GM12878 (cell line): ENCODE data around the gene SIGLEC14. TPM values are rescaled to one million over a fixed set of nuclear protein-coding genes. Genes with fewer than 3 reads are reported as not detected.

Experiments
- BACH1 ChIP-seq: fragments of 450-650 bp; IDR thresholded peaks from 2 replicates; pipeline ENCODE4 v1.6.1; 2017; ENCODE audit warnings: mild to moderate bottlenecking, borderline replicate concordance
- BRCA1 ChIP-seq: IDR thresholded peaks from 2 replicates; pipeline ENCODE4 v1.6.1; 2011; ENCODE audit warnings: low read depth, low read length, improper control_type of control experiment
- CBFB ChIP-seq: IDR thresholded peaks from 2 replicates; pipeline ENCODE4 v1.6.1; 2016; ENCODE audit warnings: antibody characterized with exemption, low read depth
- CEBPB ChIP-seq, 2 experiments: fragments of 150-350 bp in 1 of 2; IDR thresholded peaks; 2 replicates each; pipeline ENCODE4 v1.6.1; 2012 to 2014; ENCODE audit warnings: low read depth in 2 of 2, low read length in 2 of 2, borderline replicate concordance in 1 of 2, inconsistent platforms in 1 of 2
- CHD1 ChIP-seq: IDR thresholded peaks from 2 replicates; pipeline ENCODE4 v1.6.1; 2012; ENCODE audit warnings: low read depth, low read length, improper control_type of control experiment
- CHD4 ChIP-seq: fragments of 200-600 bp; sonication (generic); IDR thresholded peaks from 2 replicates; pipeline ENCODE4 v1.6.1; 2016; ENCODE audit warnings: mild to moderate bottlenecking
- E2F4 ChIP-seq: IDR thresholded peaks from 2 replicates; pipeline ENCODE4 v1.6.1; 2012; ENCODE audit warnings: low read depth, low read length, improper control_type of control experiment
- HDAC2 ChIP-seq: fragments of 200-600 bp; sonication (generic); IDR thresholded peaks from 2 replicates; pipeline ENCODE4 v1.6.1; 2017
- HDAC6 ChIP-seq: fragments of 200-600 bp; sonication (generic); IDR thresholded peaks from one replicate; pipeline ENCODE4 v1.8.0; 2017; ENCODE audit warnings: antibody characterized with exemption; ENCODE audit not compliant: unreplicated experiment
- IRF5 ChIP-seq: fragments of 450-650 bp; IDR thresholded peaks from 2 replicates; pipeline ENCODE4 v1.6.1; 2017; ENCODE audit warnings: borderline replicate concordance
- JUND ChIP-seq: IDR thresholded peaks from 2 replicates; pipeline ENCODE4 v1.6.1; 2012; ENCODE audit warnings: low read depth, mild to moderate bottlenecking, low read length, improper control_type of control experiment, moderate library complexity
- LARP7 ChIP-seq: fragments of 450-650 bp; IDR thresholded peaks from 2 replicates; pipeline ENCODE4 v1.6.1; 2017; ENCODE audit warnings: mild to moderate bottlenecking
- MEF2A ChIP-seq: IDR thresholded peaks from 2 replicates; pipeline ENCODE4 v1.6.1; 2011; ENCODE audit warnings: low read depth, mild to moderate bottlenecking, low read length, moderate library complexity; ENCODE audit not compliant: insufficient read depth
- MEF2B ChIP-seq: fragments of 450-650 bp; IDR thresholded peaks from 2 replicates; pipeline ENCODE4 v1.6.1; 2018; ENCODE audit warnings: mild to moderate bottlenecking, moderate library complexity; ENCODE audit not compliant: partially characterized antibody, poor library complexity, severe bottlenecking
- MTA2 ChIP-seq: fragments of 450-650 bp; IDR thresholded peaks from 2 replicates; pipeline ENCODE4 v1.6.1; 2016; ENCODE audit warnings: low read depth, mild to moderate bottlenecking, moderate library complexity
- MYC ChIP-seq: IDR thresholded peaks from 2 replicates; pipeline ENCODE4 v1.6.1; 2011; ENCODE audit warnings: mild to moderate bottlenecking, low read length, moderate library complexity, inconsistent platforms; ENCODE audit not compliant: insufficient read depth, insufficient replicate concordance, insufficient read length, severe bottlenecking
- NFIC ChIP-seq: IDR thresholded peaks from 2 replicates; pipeline ENCODE4 v1.6.1; 2012; ENCODE audit warnings: low read depth, mild to moderate bottlenecking, inconsistent platforms, low read length, moderate library complexity
- NFXL1 ChIP-seq: fragments of 450-650 bp; IDR thresholded peaks from 2 replicates; pipeline ENCODE4 v1.6.1; 2017; ENCODE audit warnings: antibody characterized with exemption, mild to moderate bottlenecking, borderline replicate concordance
- NFYB ChIP-seq: IDR thresholded peaks from 2 replicates; pipeline ENCODE4 v1.6.1; 2011; ENCODE audit warnings: low read depth, mild to moderate bottlenecking, low read length, improper control_type of control experiment, moderate library complexity; ENCODE audit not compliant: insufficient read depth
- NR2C2 ChIP-seq: IDR thresholded peaks from 2 replicates; pipeline ENCODE4 v1.6.1; 2011; ENCODE audit warnings: borderline replicate concordance, low read depth; ENCODE audit not compliant: control insufficient read depth, insufficient read length
- PAX8 ChIP-seq: fragments of 450-650 bp; IDR thresholded peaks from 2 replicates; pipeline ENCODE4 v1.6.1; 2017; ENCODE audit warnings: mild to moderate bottlenecking, moderate library complexity
- POLR2AphosphoS2 ChIP-seq: IDR thresholded peaks from 2 replicates; pipeline ENCODE4 v1.6.1; 2011; ENCODE audit warnings: low read depth, mild to moderate bottlenecking, low read length, improper control_type of control experiment, moderate library complexity
- RB1 ChIP-seq: fragments of 450-650 bp; formaldehyde crosslinking; IDR thresholded peaks from 2 replicates; pipeline ENCODE4 v1.6.1; 2017; ENCODE audit warnings: mild to moderate bottlenecking, borderline replicate concordance
- RCOR1 ChIP-seq: conservative IDR thresholded peaks from 2 replicates; pipeline ENCODE4 v1.6.1; 2012; ENCODE audit warnings: low read depth, low read length, improper control_type of control experiment
- SIN3A ChIP-seq: IDR thresholded peaks from 2 replicates; pipeline ENCODE4 v1.6.1; 2012; ENCODE audit warnings: low read depth, low read length, improper control_type of control experiment
- STAT1 ChIP-seq: fragments of 450-650 bp; conservative IDR thresholded peaks from 2 replicates; pipeline ENCODE4 v1.6.1; 2014; ENCODE audit warnings: antibody characterized with exemption, mild to moderate bottlenecking
- TBL1XR1 ChIP-seq: IDR thresholded peaks from 2 replicates; pipeline ENCODE4 v1.6.1; 2012; ENCODE audit warnings: low read depth, low read length, improper control_type of control experiment
- WRNIP1 ChIP-seq: IDR thresholded peaks from 2 replicates; pipeline ENCODE4 v1.6.1; 2011; ENCODE audit warnings: low read depth, low read length, improper control_type of control experiment, borderline replicate concordance
- ZBTB33 ChIP-seq: fragments of 450-650 bp; IDR thresholded peaks from 2 replicates; pipeline ENCODE4 v1.6.1; 2017; ENCODE audit warnings: mild to moderate bottlenecking
- ZNF217 ChIP-seq: fragments of 450-650 bp; IDR thresholded peaks from 2 replicates; pipeline ENCODE4 v1.6.1; 2017; ENCODE audit warnings: antibody characterized with exemption, mild to moderate bottlenecking
- ZNF622 ChIP-seq: fragments of 450-650 bp; IDR thresholded peaks from 2 replicates; pipeline ENCODE4 v1.6.1; 2017; ENCODE audit warnings: mild to moderate bottlenecking, inconsistent platforms
- polyA plus RNA-seq, 11 experiments: library from polyadenylated mRNA; depleted of rRNA in 4 of 11; unstranded in 6 of 11; stranded (reverse) in 5 of 11; fragments of >200 nt; fragmentation: Nextera tagmentation in 4 of 11; fragmentation: Illumina TruSeq in 1 of 11; extraction: Ambion mirVana in 4 of 11; extraction: Trizol in 1 of 11; gene quantifications; 1 replicate in 1 of 11; 2 replicates in 10 of 11; pipeline versions ENCODE4 v1.2.1 to v1.2.3, GENCODE V29; 2011 to 2016; ENCODE audit warnings: inconsistent platforms in 2 of 11, missing spikeins in 2 of 11, low read depth in 1 of 11
- total RNA-seq, 4 experiments: library from RNA; depleted of rRNA in 3 of 4; stranded (reverse); fragments of >200 nt in 3 of 4; fragmentation: Illumina TruSeq in 1 of 4; extraction: Trizol in 1 of 4; gene quantifications; 2 replicates each; pipeline versions ENCODE4 v1.2.1 to v1.2.3, GENCODE V29; 2013 to 2021

The SIGLEC14 gene
- total and polyA plus RNA-seq, 10 of the 15 experiments (the other 5 are each of a cell fraction or from before 2014, with no cell fraction given): 0.57 to 8.4 (median 4.6) TPM

- TF ChIP-seq CHD1: no peak
- peak; percentile 42; the same call in 1 of the 2 replicates for TF ChIP-seq CBFB
- TF ChIP-seq BACH1: no peak
- TF ChIP-seq POLR2AphosphoS2: no peak
- no peak for TF ChIP-seq E2F4
- TF ChIP-seq TBL1XR1: no peak
- no peak for TF ChIP-seq STAT1
- no peak for TF ChIP-seq MEF2A
- TF ChIP-seq RB1: no peak
- TF ChIP-seq NFIC: peak; percentile 86
- TF ChIP-seq CEBPB (IDR thresholded peaks at IDR 0.05; ENCODE audit: borderline replicate concordance in 1 of 2, low read depth in 2 of 2, low read length in 2 of 2): no peak
- TF ChIP-seq NFXL1: no peak
- no peak for TF ChIP-seq HDAC2
- no peak for TF ChIP-seq SIN3A
- TF ChIP-seq HDAC6: no peak
- no peak for TF ChIP-seq ZNF217
- peak; percentile 24; the same call in 1 of the 2 replicates for TF ChIP-seq IRF5
- TF ChIP-seq PAX8: no peak
- TF ChIP-seq CHD4: no peak
- TF ChIP-seq ZNF622: no peak
- no peak for TF ChIP-seq LARP7
- TF ChIP-seq MTA2: peak; percentile 84
- TF ChIP-seq NFYB: no peak
- TF ChIP-seq WRNIP1: no peak
- no peak for TF ChIP-seq BRCA1
- no peak for TF ChIP-seq MEF2B
- TF ChIP-seq ZBTB33: no peak
- TF ChIP-seq JUND: no peak
- TF ChIP-seq NR2C2: no peak
- no peak for TF ChIP-seq RCOR1
- no peak for TF ChIP-seq MYC
These were observed 25.4 kb downstream of the SIGLEC14 start (continued) for GRCh38 chr19:51621178-51621577.
